ENCODE measurements around the gene SNX9.
"Not testable (repeated sequence)": the region's sequence is repeated elsewhere in the genome, so short reads cannot be mapped to it uniquely, and the experiment has no call there.

Gene SNX9

DNA sequence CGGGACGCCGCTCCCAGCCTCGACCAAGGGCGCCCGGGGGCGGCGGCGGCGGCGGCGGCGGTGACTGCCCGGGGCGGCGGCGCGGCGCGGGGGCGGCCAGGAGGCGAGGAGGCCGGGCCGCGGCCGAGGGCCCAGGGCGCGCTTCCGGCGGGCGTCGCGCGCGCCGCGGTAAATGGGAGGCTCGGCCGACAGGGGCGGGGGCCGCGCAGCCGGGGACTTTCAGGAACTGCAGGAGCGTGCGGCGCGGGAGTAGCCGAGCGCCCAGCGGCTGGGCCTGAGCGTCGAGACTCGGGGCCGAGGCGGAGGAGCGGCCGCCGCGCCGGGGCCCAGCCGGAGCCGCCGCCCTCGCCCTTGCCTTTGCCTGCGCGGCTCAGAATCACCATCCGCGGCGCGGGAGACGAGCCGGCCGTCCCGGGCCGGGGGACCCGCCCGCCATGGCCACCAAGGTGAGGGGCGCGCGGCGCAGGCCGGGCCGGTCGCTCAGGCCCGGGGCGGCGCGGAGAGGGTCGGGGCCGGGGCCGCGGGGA lies at the start of gene SNX9:
TSS of gene SNX9 (plus strand) at position 246 of the 527 bp plus-strand sequence. CDS start at position 435, 189 bp downstream.
- FAIRE-seq (no peak), DNase-seq (ENCODE audit: low spot score) (peak; percentile 84)

- FAIRE-seq (no peak), DNase-seq (ENCODE audit: low spot score) (no peak)
These were observed 49.7 kb upstream of the SNX9 start for GRCh38 chr6:157773248-157773773.

- DNase-seq (ENCODE audit: low spot score) (peak; percentile 84), FAIRE-seq (peak; percentile 100)
These were observed 48.6 kb upstream of the SNX9 start for GRCh38 chr6:157774153-157775135.

- DNase-seq (ENCODE audit: low spot score) (no peak), FAIRE-seq (no peak)
These were observed 47.7 kb upstream of the SNX9 start for GRCh38 chr6:157775376-157775775.

DNA sequence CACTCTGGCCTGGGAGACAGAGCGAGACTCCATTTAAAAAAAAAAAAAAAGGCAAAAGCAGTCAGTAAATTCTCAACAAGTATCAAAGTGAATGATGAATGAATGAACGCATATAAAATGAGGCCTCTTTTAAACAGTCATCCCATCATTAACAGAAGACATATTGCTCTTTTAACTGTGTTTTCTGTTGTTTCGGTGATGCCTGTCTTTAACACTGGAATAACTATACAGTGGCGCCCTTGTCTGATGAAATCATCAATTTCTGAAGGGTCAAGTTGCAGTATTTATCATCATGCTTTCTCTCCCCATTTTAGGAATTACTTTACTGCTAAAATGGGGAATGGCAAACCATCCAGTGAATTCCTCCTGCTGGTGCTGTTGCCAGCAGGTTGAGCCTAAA lies 45.7 kb upstream of the SNX9 start:
- FAIRE-seq: no peak
- DNase-seq (ENCODE audit: low spot score): no peak

- FAIRE-seq (no peak), DNase-seq (ENCODE audit: low spot score) (no peak)
These were observed 44.3 kb upstream of the SNX9 start for GRCh38 chr6:157778719-157779118.

DNA sequence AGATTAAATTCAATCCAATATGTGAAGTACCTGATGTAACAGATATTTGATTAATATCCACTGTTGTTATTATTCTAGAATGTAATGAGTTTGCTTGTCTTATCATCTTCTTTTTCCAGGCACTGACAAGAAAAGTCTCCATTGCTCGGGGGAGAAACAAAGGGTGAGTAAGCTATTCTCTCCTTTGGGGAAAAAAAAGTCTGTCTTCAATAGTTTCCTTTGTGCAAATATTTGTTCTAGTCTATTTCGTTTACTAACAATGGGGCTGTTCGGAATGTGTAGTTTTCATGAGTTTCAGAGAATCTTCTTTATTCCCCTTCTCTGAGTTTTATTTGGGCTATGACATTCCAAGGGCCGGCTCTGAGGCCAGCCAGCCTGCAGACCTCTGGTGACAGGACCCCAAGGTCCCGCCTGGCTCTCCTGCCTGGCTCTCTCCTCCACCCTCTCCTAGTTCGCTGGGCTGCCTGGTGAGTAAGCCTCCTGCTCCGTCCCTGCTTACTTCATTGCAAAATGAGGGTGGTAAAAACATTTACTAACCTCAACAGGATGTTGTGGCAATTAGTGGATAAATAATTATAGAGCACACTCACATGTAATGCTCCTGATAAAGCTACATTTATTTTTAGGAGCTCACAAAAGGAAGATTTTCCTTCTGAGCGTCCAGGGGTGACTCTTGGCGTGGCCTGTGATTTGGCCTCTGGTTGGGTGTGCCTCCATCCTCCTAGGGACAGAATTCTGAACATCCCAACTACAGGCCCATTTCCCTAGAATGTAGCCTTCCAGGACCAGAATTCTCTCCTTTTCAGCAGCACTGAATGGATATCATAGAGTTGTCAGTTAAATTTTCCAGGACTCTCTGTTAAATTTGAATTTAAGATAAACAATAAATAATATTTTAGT lies 43.1 kb upstream of the SNX9 start:
- DNase-seq (ENCODE audit: low spot score) (no peak), FAIRE-seq (no peak)

DNA sequence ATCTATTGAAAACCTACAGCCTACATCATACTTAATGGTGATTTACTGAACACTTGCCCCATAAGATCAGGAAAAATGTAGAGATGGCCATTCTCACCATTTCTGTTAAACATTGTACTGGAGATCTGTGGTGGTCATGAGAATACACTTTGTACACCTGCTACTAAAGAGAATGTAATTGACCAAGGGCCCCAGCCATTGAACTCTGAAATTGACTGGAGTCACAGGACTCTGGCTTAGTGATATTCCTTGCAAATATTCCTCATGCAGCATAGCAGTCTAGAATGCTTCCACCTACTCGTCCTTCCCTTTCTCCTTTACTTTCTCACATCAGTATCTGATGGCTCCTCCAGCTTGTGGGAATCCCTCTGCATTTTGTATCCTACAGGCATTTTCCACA lies 37.4 kb upstream of the SNX9 start:
- no peak for FAIRE-seq

GRCh38 chr6:157786221-157786620 lies 36.8 kb upstream of the SNX9 start:
- DNase-seq (ENCODE audit: low spot score) (no peak), FAIRE-seq (no peak)

More for the DNA sequence above, 37.4 kb upstream of the SNX9 start:
- DNase-seq (ENCODE audit: low spot score): no peak

- FAIRE-seq (no peak), DNase-seq (ENCODE audit: low spot score) (no peak)
These were observed 36.0 kb upstream of the SNX9 start for GRCh38 chr6:157787080-157787479.

GRCh38 chr6:157788180-157788579 lies 34.9 kb upstream of the SNX9 start:
- no peak for FAIRE-seq
- no peak for DNase-seq (ENCODE audit: low spot score)

- FAIRE-seq (no peak), DNase-seq (ENCODE audit: low spot score) (no peak)
These were observed 33.7 kb upstream of the SNX9 start for GRCh38 chr6:157789297-157789696.

GRCh38 chr6:157789861-157790260 lies 33.2 kb upstream of the SNX9 start:
- FAIRE-seq (peak; percentile 90), DNase-seq (ENCODE audit: low spot score) (peak; percentile 34)

DNA sequence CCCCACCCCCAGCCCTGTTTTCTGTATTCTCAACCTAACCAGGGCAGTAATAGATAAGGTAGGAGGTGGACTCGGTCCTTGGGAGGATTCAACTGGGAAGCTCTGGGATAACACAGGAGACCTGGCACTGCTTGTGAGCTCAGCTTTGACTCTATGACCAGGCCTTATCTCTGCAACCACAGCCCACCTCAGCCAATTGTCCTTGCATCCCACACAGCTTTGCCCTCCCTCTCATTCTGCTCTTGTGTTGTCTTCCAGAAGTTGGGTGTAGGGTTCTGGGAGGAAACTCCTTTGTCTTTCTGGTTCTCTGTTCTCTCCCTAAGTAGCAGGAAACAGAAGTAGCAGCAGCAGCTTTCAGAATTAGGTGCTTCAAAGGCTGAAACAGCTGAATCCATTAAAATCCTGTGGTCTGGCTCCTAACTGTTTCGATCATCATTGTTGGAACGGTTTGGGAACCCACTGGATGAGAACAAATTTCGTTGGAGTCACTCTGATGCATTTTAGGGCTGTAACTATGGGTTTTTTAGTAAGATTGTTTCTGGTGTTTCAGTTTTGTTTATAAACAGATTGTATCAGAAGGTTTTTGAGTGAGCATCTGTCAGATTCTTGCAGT lies 32.4 kb upstream of the SNX9 start:
- no peak for DNase-seq (ENCODE audit: low spot score)
- FAIRE-seq: no peak

GRCh38 chr6:157791450-157791849 lies 31.6 kb upstream of the SNX9 start:
- DNase-seq (ENCODE audit: low spot score): no peak

GRCh38 chr6:157792671-157793070 lies 30.4 kb upstream of the SNX9 start:
- FAIRE-seq (no peak), DNase-seq (ENCODE audit: low spot score) (no peak)

More at GRCh38 chr6:157791450-157791849, 31.6 kb upstream of the SNX9 start:
- FAIRE-seq: no peak

DNA sequence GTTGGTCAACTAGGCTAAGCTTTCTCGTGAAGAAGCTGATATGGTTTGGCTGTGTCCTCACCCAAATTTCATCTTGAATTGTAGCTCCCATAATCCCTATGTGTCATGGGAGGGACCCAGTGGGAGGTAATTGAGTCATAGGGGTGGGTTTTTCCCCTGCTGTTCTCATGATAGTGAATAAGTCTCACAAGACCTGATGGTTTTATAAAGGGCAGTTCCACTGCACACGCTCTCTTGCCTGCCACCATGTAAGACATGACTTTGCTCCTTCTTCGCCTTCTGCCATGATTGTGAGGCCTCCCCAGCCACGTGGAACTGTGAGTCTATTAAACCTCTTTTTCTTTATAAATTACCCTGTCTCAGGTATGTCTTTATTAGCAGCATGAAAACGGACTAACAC lies 29.0 kb upstream of the SNX9 start:
- FAIRE-seq; DNase-seq (ENCODE audit: low spot score): not testable (repeated sequence)

GRCh38 chr6:157795841-157796240 lies 27.2 kb upstream of the SNX9 start:
- no peak for FAIRE-seq
- no peak for DNase-seq (ENCODE audit: low spot score)

DNA sequence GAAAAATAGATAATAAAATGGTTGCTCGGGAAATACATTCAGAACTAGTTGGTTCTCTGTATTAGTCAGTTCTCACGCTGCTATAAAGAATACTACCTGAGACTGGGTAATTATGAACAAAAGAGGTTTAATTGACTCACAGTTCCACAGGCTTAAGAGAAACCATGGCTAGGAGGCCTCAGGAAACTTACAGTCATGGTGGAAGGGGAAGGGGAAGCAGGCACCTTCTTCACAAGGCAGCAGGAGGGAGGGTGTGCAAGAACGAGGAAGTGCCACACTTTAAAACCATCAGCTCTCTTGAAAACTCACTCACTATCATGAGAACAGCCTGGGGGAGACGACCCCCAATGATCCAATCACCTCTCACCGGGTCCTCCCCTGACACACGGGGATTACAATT lies 24.2 kb upstream of the SNX9 start:
- FAIRE-seq: no peak
- DNase-seq (ENCODE audit: low spot score): no peak

DNA sequence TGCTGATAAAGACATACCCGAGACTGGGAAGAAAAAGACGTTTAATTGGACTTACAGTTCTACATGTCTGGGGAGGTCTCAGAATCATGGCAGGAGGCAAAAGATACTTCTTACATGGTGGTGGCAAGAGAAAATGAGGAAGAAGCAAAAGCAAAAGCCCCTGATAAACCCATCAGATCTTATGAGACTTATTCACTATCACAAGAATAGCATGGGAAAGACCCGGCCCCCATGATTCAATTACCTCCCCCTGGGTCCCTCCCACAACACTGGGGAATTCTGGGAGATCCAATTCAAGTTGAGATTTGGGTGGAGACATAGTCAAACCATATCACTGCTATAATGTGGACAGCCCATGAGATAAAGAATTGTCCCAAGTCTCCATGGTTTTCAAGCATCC lies 23.5 kb upstream of the SNX9 start:
- DNase-seq (ENCODE audit: low spot score); FAIRE-seq: not testable (repeated sequence)
